ENCODE data around the gene NOVA2. TPM values are rescaled to one million over a fixed set of nuclear protein-coding genes. Genes with fewer than 3 reads are reported as not detected.

Gene NOVA2
- total and polyA plus RNA-seq, 10 donors: 0.42 to 12.5 (median 3.7) TPM

DNA sequence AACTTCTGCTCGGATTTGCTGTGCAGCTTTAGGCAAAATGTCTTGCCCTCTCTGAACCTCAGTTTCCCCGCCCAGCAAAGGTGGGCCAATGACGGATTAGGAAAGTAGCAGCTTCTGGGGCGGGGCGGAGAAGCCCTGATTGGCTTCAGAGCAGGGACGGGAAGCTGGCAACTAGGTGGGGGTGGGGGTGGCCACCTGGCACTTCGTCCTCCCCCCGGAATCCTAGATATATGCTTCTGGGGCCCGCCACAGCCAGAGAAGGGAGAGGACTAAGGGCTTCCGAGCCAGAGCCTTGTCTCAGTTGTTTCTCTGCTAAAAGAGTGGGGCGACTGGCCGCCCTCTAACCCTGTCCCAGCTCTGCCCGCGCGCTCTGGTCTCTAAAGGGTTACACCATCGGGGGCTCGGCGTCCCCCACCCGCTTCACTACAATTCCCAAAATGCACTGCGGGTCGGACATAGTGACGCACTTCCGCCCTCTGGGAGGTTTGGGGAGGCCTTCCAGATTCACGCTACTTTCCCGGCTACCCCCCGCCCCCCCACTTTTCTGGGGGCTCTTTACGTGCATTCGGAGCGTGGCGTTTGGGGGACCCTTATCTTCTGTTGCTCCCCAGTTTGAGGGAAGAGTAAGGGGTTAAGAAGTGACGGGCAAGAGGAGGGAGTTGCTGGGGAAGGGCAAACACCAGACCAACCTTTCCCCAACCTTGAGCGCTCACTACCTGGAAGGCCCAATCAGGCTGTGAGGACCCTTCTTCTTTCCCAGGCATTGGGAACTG lies 87.1 kb downstream of the NOVA2 start:
- Histone ChIP-seq H3K9me3 (no peaks in the 10 kb centered on the region), H3K36me3 (peaks cover 0 to 38% (median 12%) of the 10 kb centered on the region in 6 donors), H3K4me3 (peak overlapping the region; percentile 73 to 93 (median 77)), H3K4me1 (peaks cover 25 to 52% (median 43%) of the 10 kb centered on the region in 6 donors), H3K27me3 (replicated peaks in 1 of 7) (no peaks in the 10 kb centered on the region), H3K27ac (peak overlapping the region; percentile 79 to 95 (median 92))
- 1 to 2% (median 2%) methylated on average over 21 to 32 of the region's 32 CpGs for WGBS, 5 donors
- intact Hi-C loops (cut with DNase I; ENCODE audit: low total_unique reads): no loop called here
- DNase-seq: peak; percentile 95
- TF ChIP-seq, protein P1, sequence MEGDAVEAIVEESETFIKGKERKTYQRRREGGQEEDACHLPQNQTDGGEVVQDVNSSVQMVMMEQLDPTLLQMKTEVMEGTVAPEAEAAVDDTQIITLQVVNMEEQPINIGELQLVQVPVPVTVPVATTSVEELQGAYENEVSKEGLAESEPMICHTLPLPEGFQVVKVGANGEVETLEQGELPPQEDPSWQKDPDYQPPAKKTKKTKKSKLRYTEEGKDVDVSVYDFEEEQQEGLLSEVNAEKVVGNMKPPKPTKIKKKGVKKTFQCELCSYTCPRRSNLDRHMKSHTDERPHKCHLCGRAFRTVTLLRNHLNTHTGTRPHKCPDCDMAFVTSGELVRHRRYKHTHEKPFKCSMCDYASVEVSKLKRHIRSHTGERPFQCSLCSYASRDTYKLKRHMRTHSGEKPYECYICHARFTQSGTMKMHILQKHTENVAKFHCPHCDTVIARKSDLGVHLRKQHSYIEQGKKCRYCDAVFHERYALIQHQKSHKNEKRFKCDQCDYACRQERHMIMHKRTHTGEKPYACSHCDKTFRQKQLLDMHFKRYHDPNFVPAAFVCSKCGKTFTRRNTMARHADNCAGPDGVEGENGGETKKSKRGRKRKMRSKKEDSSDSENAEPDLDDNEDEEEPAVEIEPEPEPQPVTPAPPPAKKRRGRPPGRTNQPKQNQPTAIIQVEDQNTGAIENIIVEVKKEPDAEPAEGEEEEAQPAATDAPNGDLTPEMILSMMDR (IDR thresholded peaks at IDR 0.05 in 8 of 11, conservative IDR thresholded peaks at IDR 0.05 in 3 of 11): no peak
- TF ChIP-seq POLR2AphosphoS5 (IDR thresholded peaks at IDR 0.05) (peak; percentile 75 to 92 (median 89)), POLR2A (IDR thresholded peaks at IDR 0.05) (peak; percentile 10 to 48 (median 44))

DNA sequence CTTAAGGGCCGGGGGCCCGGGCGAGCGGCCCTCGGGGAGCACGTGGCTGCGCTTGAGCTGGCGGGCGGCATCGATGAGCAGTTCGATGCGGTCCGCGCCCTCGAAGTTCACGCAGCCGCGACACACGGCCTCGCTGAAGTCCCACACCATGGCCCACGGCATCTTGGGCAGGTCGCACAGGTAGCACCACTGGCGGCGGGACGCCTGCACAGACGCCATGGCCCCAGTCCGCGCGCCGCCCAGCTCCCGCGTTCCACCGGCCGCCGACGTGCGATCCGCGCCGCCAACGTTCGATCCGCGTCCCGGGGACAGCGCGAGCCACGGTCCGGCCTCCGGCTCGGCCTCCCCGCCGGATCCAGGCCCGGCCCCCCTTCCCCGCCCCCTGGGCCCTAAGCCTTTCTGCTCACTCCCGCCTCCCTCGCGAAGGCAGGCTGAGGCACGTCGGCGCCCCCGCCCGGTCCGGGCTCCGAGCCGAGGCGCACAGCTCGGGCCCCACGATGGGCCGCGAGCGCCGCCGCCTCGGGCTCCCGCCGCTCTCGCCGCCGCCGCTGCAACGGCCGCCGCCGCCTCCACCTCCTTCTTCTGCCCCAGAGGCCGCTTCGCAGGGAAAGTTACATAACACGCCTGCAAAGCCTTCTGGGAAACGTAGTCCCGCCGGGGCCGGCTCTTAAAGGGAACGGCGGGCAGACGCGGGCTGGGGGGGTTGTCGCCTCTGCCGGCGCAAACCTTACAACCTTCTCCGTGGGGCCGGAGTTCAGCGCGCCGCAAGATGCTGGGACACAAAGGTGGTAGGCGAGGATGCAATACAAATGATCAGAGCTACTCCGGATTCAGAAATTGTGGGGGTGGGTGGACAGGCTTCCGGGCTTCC lies 87.9 kb downstream of the NOVA2 start, which contains the start of gene IRF2BP1:
TSS of gene IRF2BP1 (minus strand) at position 586 of the 871 bp plus-strand sequence. CDS start at position 219, 367 bp downstream.
- H3K27ac ChIP-seq: peak within 1 kb of the TSS; percentile 79 to 95 (median 92)

DNA sequence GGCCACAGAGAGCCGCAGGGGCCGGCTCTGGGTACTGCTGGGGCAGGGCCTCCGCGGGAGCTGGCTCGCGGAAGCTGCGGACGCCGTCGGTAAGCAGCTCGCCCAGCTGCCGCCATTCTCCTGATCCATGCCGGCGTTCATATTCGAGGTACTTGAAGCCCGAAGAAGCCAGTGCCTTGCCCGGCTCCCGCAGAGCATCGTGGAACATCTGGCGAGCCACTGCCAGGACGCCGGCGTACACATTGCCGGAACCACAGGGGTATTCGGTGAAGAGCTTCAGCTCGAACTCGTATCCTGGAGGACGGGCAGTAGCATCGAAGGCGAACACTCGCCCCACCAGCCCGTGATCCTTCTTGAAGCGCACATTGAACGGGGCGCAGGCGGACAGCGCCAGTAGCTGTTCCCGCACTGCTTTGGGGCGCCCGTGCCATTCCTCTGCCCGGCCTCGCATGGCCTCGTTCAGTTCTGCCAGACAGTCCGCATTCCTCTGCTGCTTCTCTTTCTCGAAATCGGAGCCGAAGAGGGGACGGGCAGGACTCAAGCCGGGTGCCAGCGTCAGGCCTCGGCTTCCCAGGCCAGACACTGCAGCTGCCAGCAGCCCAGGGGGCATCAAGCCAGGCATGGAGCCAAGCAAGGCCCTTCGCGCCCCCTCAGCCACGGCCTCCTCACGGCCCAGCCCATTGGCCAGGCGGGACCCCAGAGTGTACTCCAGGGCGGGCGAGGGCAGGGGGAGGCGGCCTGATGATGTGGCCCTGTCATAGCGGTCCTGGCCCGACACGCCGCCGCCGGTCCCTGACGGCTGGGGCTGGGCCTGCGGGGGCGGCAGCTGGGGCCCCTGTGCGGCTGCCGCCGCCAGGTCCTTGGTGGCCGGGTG lies 88.7 kb downstream of the NOVA2 start:
- peak; percentile 85 for DNase-seq
- intact Hi-C loops (cut with DNase I; ENCODE audit: low total_unique reads): no loop called here

More for the DNA sequence above, 87.9 kb downstream of the NOVA2 start, which contains the start of gene IRF2BP1:
- 0 to 1% (median 1%) methylated on average over 30 to 107 of the region's 107 CpGs for WGBS, 5 donors
- Histone ChIP-seq H3K36me3 (peaks cover 0 to 30% (median 12%) of the 10 kb centered on the region in 6 donors), H3K4me1 (peaks cover 25 to 52% (median 43%) of the 10 kb centered on the region in 6 donors), H3K27me3 (replicated peaks in 1 of 7) (no peaks in the 10 kb centered on the region), H3K4me3 (peak within 1 kb of the TSS; percentile 73 to 93 (median 77)), H3K9me3 (no peaks in the 10 kb centered on the region)
- peak; percentile 98 for DNase-seq
- intact Hi-C loops (cut with DNase I; ENCODE audit: low total_unique reads): no loop called here
- TF ChIP-seq, protein P1 (IDR thresholded peaks at IDR 0.05 in 8 of 11, conservative IDR thresholded peaks at IDR 0.05 in 3 of 11): peak in 3 of 11 experiments; percentile 8 to 25 (median 13)
- TF ChIP-seq POLR2AphosphoS5 (IDR thresholded peaks at IDR 0.05): peak; percentile 87 to 89 (median 89)
- peak in 1 of 3 donors; percentile 49 for TF ChIP-seq POLR2A (IDR thresholded peaks at IDR 0.05)

More for the DNA sequence above, 88.7 kb downstream of the NOVA2 start:
- 66 to 92% (median 71%) methylated on average over 27 to 72 of the region's 72 CpGs for WGBS, 5 donors
- H3K4me1 ChIP-seq: peaks cover 25 to 52% (median 43%) of the 10 kb centered on the region in 6 donors
- H3K9me3 ChIP-seq: no peaks in the 10 kb centered on the region
- peak overlapping the region; percentile 79 to 95 (median 92) for H3K27ac ChIP-seq
- H3K4me3 ChIP-seq: peak overlapping the region; percentile 73 to 93 (median 77)
- H3K27me3 ChIP-seq (replicated peaks in 1 of 7): peaks cover 0 to 4% (median 0%) of the 10 kb centered on the region in 7 donors
- TF ChIP-seq POLR2AphosphoS5 (IDR thresholded peaks at IDR 0.05) (no peak), POLR2A (IDR thresholded peaks at IDR 0.05) (no peak)
- TF ChIP-seq, protein P1 (IDR thresholded peaks at IDR 0.05 in 8 of 11, conservative IDR thresholded peaks at IDR 0.05 in 3 of 11): no peak
- peaks cover 0 to 21% (median 9%) of the 10 kb centered on the region in 6 donors for H3K36me3 ChIP-seq
